ENCODE results near the gene GARIN1A.
"Not testable (repeated sequence)": the region's sequence is repeated elsewhere in the genome, so short reads cannot be mapped to it uniquely, and the experiment has no call there.

GARIN1A gene

DNA sequence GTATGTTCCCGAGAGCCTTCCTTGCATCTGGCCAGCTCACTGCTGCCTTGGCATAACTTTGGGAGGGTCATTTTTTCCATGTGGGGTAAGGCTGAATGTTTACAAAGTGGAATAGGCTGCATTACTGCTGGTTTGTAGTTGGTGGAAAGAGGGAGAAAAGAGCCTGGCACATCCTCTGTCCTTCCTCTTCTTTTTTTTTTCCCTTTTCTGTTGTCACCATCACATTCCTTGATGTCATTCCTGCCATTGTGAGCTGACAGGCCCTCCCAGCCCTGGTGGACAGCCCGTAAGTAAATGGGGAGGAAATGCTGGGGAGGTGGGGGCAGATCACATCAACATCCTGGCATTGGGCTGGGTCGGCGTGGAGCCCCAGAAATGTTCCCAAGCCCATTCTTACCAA, at the start of gene GARIN1A:
Gene GARIN1A, plus strand, starts transcription at position 301 of the 400 bp plus-strand sequence. CDS start 106 bp downstream, outside the sequence.
- DNase-seq (ENCODE audit: low read depth in 2 of 2), result no peak

GRCh38 chr7:128627124-128627523, 45.0 kb upstream of the GARIN1A start:
- DNase-seq (ENCODE audit: low read depth in 2 of 2), result not testable (repeated sequence)

DNA sequence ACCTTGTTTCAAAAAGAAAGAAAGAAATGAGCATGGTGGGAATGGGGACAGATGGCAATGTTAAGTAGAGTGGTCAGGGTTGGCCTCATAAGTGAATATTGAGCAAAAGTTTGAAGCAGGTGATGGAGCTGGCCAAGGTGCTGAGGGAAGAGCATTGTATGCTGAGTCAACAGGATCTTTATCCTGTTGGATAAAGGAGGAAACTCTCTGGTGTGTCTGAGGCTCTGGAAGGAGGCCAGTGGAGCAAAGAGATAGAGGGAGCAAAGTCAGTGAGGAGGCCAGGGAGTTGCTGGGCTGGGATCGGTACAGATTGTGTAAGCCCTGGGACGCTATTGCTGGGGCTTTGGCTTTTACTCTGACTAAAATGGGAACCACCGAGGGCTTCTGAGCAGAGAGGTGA, 38.2 kb upstream of the GARIN1A start:
- not testable (repeated sequence) for DNase-seq (ENCODE audit: low read depth in 2 of 2)

DNA sequence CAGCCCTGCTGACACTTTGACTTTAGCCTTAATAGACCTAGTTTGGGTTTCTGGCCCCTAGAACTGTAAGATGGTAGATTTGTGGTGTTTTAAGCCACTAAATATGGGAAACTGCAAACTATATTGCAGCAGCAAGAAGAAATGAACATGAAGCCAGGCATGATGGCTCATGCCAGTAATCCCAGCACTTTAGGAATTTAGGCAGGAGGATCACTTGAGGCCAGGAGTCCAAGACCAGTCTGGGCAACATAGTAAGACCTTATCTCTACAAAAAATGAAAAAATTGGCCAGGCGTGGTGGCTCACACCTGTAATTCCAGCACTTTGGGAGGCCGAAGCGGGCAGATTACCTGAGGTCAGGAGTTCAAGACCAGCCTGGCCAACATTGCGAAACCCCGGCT, 26.9 kb upstream of the GARIN1A start:
- DNase-seq (ENCODE audit: low read depth in 2 of 2), result not testable (repeated sequence)

- DNase-seq (ENCODE audit: low read depth in 2 of 2), result not testable (repeated sequence)
These were observed 26.2 kb upstream of the GARIN1A start for GRCh38 chr7:128645844-128646243.

- DNase-seq (ENCODE audit: low read depth in 2 of 2), result not testable (repeated sequence)
These were observed 25.2 kb upstream of the GARIN1A start for GRCh38 chr7:128646877-128647276.

DNA sequence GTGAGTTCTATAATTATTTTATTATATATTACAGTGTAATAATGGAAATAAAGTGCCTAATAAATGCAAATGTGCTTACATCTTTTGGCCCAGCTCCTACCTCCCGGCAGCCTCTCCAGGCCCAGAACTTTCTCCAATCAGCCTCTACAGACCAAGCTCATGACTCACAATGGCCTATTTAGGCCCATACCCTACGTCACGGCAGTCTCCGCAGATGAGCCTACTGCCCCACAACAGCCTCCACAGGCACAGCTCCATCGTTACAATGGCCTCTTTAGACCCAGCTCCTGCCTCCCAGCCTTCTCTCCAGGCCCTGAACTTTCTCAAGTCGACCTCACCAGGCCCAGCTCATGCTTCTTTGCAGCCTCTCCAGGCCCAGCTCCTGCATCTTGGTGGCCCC, 21.0 kb upstream of the GARIN1A start:
- not testable (repeated sequence) for DNase-seq (ENCODE audit: low read depth in 2 of 2)

DNA sequence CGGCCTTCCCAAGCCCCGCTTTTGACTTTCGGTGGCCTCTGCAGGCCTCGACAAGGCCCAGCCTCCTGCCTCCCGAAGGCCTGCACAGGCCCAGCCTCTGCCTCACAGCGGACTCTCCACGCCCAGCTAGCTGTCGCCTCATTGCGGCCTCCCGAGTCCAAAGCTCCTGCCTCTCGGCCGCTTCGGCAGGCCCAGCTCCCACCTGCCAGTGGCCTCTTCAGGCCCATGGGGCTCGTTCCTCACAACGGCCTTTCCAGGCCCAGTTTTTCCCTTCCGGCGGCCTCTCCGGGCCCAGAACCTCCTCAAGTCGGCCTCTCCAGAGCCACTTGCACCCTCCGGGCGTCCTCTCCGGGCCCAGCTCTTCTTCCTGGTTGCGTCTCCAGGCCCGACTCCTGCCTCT, 19.5 kb upstream of the GARIN1A start:
- not testable (repeated sequence) for DNase-seq (ENCODE audit: low read depth in 2 of 2)

- not testable (repeated sequence) for DNase-seq (ENCODE audit: low read depth in 2 of 2)
These were observed 18.9 kb upstream of the GARIN1A start for GRCh38 chr7:128653197-128653596.

DNA sequence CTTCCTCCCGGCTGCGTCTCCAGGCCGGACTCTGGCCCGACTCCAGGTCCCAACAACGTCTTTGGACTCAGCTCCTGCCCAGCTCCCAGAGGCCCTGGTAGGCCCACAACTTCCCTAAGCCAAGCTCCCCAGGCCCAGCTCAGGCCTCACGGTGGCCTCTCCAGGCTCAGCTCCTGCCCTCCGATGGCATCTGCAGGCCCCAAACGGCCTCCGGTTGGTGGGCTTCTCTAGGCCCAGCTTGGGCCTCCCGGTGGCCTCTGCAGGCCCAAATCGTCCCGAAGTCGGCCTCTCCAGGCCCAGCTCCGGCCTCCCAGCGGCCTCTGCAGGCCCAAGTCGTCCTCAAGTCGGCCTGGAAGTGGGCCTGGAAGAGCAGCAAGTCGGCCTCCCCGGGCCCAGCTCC, 18.0 kb upstream of the GARIN1A start:
- DNase-seq (ENCODE audit: low read depth in 2 of 2), result not testable (repeated sequence)

- not testable (repeated sequence) for DNase-seq (ENCODE audit: low read depth in 2 of 2)
These were observed 17.6 kb upstream of the GARIN1A start for GRCh38 chr7:128654501-128654900.

DNA sequence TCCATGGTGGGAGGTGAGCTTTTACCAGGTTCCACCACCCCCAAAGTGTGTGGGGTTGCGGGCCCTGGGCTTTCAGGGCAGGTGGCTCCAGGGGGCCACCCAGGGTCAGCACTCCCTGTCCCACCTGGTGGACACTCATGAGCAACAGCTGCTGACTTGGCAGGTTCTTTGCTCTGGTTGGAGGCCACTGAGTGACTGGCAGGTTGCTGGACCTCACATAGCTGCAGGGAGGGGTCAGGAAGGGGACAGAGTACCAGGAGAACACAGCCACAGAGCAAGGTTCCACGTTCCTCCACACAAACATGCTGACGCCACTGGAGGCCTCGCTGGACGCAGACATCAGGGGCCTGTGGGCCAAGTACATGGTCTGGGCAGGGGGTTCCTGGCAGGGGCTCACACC, 13.7 kb upstream of the GARIN1A start:
- DNase-seq (ENCODE audit: low read depth in 2 of 2), result not testable (repeated sequence)

GRCh38 chr7:128660596-128660995, 11.5 kb upstream of the GARIN1A start:
- no peak for DNase-seq (ENCODE audit: low read depth in 2 of 2)

DNA sequence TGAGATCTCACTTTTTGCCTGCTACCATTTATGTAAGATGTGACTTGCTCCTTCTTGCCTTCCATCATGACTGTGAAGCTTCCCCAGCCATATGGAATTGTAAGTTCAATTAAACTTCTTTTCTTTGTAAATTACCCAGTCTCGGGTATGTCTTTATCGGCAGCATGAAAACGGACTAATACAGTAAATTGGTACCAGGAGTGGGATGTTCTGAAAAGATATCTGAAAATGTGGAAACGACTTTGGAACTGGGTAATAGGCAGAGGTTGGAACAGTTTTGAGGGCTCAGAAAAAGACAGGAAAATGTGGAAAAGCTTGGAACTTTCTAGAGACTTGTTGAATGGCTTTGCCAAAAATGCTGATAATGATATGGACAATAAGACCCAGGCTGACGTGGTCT, 10.6 kb upstream of the GARIN1A start:
- no peak for DNase-seq (ENCODE audit: low read depth in 2 of 2)

DNA sequence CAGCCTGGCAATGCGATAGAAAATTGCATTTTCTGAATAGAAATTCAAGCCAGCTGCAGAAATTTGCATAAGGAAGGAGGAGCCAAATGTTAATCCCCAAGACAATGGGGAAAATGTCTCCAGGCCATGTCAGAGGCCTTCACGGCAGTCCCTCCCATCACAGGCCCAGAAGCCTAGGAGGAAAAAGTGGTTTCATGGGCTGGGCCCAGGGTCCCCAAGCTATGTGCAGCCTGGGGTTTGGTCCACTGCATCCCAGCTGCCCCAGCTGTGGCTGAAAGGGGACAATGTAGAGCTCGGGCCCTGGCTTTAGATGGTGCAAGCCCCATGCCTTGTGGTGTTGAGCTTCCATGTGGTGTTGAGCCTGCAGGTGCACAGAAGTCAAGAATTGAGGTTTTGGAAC, 10.0 kb upstream of the GARIN1A start:
- DNase-seq (ENCODE audit: low read depth in 2 of 2), result no peak

DNA sequence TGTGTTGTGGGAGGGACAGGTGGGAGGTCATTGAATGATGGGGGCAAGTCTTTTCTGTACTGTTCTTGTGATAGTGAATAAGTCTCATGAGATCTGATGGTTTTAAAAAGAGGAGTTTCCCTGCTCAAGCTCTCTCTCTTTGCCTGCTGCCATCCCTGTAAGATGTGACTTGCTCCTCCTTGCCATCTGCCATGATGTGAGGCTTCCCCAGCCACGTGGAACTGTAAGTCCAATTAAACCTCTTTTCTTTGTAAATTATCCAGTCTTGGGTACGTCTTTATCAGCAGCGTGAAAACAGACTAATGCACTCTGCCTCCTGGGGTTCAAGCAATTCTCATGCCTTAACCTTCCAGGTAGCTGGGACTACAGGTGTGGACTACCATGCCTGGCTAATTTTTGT, 8.9 kb upstream of the GARIN1A start:
- not testable (repeated sequence) for DNase-seq (ENCODE audit: low read depth in 2 of 2)

DNA sequence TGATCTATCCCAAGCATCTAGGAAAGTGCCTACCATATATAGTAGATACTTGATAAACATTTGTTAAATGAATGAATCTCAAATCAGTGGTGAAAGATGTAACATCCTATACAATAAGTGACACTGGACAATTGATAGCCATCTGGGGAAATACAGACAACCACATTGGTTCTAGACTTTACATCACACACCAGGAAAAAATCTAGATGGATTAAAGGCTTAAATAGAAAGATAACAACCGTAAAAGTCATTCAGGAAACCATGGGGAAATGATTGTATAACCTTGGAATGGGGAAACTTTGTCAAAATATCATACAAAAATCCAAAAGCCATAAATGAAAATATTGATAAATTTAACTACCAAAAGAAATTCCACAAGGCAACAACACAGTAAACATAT, 7.0 kb upstream of the GARIN1A start:
- no peak for DNase-seq (ENCODE audit: low read depth in 2 of 2)

GRCh38 chr7:128666200-128666599, 5.9 kb upstream of the GARIN1A start:
- no peak for DNase-seq (ENCODE audit: low read depth in 2 of 2)

- DNase-seq (ENCODE audit: low read depth in 2 of 2), result no peak
These were observed 930 bp downstream of the GARIN1A start for GRCh38 chr7:128672927-128673517.

- DNase-seq (ENCODE audit: low read depth in 2 of 2), result no peak
These were observed 1.5 kb downstream of the GARIN1A start for GRCh38 chr7:128673571-128673970.

- no peak for DNase-seq (ENCODE audit: low read depth in 2 of 2)
These were observed 4.6 kb downstream of the GARIN1A start for GRCh38 chr7:128676665-128677064.

DNA sequence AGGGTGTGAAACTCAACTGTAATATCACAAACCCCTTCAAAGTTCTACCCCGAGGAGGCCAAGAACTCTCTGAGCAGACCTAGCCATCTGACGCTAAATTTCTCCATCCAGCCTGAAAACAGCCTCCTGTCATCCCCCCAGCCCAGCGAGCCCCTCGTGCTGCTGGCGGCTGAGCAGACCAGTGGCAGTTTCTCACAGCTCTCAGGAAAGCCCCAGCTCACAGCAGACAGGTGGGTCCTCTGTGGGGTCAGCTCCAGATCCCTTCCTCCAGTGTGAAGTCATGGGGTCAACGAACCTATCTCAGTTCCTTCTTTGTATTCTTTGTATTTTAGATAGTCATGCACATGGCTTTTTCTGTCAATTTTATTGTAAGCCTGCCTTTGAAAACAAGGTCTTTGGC, 7.8 kb downstream of the GARIN1A start:
- DNase-seq (ENCODE audit: low read depth in 2 of 2), result no peak

GRCh38 chr7:128681794-128682537, 9.9 kb downstream of the GARIN1A start:
- no peak for DNase-seq (ENCODE audit: low read depth in 2 of 2)

Data from activated CD8-positive, alpha-beta memory T cell treated with anti-CD3 and anti-CD28 coated beads for 4 hours (primary cell).